HG03103 (cell line): ENCODE data around the gene ASIC2.

Experiments used
- ATAC-seq: cut with Tn5 transposase; IDR thresholded peaks from one replicate; pipeline ENCODE4 v1.9.1; 2021; ENCODE audit warnings: low read depth; ENCODE audit not compliant: unreplicated experiment

Gene ASIC2

DNA sequence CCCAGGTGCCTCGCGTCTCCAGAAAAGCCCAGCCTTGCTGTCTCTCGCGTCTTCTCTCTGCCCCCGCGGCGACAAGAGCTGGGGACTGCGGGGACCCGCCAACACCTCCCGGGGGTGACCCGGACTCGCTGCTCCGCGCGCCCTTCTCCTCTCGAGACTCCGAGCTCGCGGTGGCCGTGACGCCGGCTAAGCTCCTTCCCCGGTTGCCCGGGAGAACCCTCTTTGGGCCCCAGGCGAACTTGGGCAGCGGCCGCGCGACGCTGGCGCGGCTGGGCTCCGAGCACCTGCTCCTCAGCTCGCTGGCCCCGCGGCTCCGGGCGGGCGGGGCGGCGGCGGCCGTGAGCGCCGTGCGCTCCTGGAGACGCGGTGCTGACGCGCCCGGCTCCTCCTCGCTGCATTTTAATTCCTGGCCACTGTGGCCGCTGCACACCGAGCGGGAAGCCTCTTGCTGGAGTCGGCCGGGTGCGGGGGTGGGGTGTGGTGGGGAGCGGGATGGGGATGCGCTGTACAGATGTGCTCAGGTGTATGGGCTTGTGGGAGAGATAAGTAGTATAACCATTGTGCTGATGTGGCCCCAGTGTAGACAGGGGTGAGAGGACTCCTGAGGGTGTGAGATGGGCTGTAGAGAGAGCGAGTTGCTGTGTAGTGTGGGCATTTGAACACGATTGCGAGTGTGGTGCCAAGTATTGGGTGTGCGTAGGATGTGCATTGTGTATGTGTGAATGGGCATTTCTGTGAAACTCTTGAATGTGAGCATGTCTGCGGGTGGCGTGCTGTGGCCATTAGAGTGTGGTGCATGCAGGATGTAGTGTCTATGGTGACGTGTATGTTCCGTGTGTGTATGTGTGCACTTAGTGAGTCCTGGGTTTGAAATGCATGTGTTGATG is at the start of gene ASIC2:
ASIC2 (minus strand) TSS at position 315 of the 887 bp plus-strand sequence.
- ATAC-seq: no peak

DNA sequence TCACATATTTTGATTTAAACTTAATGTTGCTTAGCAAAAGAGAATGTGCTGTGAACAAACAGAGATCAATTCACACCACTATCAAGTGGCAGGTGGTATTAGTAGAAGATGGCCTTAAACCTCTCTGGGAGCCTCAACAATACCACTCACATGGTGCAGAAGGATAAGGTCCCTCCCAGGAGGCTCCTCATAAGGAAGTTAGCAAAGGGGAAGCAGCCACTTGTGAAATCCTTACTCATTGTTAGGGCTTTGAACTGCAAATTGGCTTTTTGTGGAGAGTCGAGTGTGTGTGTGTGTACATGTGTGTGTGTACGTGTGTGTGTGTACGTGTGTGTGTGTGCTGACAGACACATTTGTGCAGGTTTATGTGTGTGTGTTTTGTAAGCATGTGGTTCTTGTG is 48.9 kb upstream of the ASIC2 start:
- no peak for ATAC-seq

DNA sequence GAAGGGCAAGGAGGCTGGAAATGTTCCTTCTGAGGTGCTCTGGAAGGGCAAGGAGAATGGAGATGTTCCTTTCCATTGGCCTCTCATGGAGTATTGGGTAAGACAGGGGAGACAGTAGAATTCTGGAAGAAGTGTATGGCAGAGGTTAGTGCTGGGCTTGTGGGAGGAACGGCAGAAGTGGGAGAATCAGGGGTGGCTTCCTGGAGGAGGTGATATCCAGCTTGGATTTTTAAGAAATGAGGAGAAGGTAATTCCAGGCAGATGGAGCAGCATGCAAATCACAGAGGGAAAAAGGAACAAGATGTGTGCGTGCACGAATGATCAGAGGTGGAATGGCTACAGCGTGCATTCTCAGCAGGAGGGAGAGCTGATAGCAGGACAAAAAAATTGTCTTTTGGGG is 45.1 kb upstream of the ASIC2 start:
- no peak for ATAC-seq

DNA sequence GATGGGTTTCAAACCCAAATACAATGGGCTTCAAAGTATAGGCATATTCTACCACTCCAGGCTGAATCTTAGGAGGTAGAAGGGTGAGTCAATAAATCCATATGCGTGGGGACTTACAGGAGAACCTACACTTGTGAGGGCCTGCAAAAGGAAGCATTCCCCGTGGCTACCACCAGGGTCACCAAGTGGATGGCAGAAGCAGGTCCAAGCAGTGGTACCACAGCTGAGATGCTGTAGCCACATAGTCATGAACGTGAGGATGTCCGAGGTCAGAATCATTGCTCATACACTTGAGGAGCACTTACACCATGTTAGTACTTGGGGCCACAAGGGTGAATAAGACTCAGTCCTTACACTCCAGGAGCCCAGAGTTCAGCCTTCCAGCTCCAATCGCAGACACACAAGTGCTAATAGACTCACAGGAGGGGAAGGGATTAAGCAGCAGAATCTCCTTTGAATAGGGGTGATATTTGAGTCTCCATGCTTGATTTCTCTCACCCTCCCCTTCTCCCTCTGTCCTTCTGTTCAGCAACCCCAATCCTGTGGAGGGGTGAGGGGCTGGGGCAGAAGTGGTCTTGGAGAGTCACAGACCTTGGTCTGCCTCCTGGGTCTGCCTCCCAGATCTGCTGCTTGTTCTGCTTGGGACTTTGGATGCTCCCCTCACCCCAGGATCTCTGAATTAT is 42.5 kb upstream of the ASIC2 start:
- ATAC-seq: no peak

DNA sequence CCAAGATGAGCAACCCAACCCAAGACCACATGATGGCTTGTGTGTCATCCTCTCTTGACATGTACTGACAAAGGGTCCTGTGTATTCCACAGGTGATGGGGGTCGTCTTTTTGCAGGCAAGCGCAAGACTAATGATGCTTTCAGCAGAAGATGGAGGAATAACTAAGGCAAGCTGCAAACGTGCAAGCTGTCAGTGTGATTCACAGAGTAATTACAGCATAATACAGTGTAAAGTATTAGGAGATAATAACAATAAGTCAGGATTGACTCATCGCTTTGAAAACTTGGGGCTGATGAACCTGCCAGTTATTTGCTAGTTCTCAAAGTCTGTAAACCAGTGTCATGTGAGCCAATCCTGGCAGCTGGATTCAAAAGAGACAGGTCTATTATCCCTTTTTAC is 41.6 kb upstream of the ASIC2 start:
- ATAC-seq: no peak

DNA sequence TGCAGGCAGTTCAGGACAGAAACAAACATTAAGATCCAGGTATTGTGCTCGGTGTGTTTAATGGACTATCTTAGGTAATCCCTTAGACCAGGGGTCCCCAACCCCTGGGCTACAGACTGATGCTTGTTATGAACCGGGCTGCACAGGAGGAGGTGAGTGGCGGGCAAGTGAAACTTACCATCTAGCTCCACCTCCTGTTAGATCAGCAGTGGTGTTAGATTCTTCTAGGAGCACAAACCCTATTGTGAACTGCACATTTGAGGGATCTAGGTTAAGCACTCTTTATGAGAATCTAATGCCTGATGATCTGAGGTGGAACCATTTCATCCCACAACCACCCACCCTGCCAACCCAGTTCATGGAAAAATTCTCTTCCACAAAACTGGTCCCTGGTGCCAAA is 37.8 kb upstream of the ASIC2 start:
- ATAC-seq: no peak

DNA sequence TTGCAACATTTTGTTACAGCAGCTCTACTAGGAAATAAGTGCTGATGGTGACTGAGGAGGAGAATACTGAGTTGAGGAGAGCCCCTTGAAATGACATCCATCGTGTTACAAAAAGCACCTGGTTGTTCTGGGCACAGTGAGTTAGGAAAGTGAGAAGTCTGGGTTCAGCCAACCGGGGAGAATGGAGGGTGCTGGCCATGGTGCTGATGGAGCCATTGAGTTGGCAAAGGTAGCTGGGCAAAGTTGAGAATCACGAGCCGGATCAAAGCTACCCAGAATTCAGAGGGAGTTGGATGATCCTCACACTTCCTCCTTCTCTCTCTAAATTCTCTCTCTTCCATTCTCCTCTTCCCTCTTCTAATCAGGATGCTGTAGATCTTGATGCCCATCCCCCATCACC is 35.0 kb upstream of the ASIC2 start:
- no peak for ATAC-seq

DNA sequence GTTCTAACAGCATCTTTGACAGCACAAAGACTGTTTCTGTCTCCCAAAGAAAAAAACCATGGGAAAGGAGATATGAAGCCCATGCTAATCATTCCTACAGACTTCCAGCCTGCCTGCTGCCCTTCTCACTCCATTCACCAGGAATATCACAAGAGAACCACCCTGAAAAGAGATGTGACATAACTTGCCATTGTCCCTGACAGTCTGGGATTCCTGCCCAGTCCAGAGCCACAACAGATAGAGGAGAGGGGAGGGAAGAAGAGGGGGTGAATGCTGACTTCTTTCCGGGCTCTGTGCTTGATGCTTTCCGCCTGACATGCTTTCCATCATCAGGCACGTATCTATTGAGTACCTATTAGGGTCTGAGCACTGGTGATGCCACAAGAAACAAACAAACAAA is 31.6 kb upstream of the ASIC2 start:
- no peak for ATAC-seq

DNA sequence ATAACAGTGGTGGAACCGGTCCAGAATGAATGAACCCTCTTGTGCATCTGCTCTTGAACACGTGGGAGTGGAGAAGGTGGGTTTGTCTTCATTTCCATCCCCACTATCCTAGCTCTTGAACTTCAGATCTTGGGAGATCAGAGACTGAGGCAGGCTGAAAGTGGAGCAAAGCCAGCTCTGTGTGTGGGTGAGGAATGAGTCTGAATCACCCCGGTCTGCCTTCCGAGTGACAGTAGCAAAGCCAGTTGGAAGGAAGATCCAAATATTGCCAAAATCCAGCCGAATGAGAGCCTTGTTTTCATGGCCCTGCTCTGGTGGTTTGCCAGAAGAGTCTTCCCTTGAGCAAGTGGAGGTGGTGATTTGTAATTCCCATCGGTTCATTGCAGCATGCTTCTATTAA is 29.0 kb upstream of the ASIC2 start:
- ATAC-seq: no peak

DNA sequence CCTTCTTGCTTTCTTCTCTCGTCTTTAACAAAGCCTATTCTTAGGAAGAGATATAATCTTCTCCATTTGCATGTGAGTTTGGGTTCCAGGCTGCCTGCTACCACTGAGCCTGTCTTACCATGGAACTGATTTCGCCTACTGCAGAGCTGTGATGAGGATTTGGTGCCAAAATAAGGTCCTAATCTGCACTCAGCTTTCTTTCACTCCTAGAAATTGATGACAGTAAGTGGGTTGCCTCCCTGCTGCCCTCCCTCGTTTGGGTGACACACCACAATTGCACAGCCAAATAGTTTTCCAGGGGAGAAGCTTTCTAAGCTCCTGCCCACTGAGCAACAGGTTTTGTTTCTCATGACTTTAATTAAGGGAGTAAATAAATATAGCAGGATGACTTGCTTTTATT is 25.1 kb upstream of the ASIC2 start:
- ATAC-seq: no peak

DNA sequence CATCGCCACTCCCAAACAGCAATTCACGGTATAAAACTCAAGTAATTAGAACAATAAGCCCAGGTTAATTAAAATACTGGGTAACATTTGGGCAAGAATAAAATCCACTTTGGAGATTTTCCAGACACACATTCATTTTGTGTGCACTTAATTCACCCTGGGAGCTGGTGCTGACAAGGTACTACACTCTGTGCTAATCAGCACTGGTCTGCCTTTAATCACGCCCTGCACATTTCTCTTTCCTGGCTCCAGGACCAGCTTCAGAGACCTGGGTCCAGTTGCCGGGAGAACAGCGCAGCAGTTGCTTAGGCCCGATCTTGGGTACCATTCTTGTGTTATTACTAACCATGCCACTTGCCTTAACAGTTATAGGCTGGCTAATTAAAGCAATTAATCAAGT is 23.7 kb upstream of the ASIC2 start:
- ATAC-seq: no peak

DNA sequence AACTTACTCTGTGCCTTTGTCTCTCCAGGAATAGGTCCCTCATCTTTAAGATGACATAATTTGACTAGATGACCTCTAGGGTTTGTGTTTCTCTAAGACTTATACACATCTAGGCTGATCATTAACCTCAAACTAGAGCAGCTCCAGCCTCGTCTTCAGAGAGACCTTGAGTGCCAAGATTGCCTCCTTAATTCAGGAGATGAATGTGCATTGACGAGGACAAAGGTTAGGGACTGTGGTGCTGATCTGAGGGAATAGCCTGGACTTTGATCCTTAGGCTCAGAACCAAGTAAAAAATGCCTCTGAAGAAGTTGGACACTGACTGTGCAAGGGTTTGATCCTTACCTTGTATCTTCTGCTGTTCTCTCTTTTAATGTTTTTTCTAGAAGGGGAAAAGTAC is 17.2 kb upstream of the ASIC2 start:
- no peak for ATAC-seq

DNA sequence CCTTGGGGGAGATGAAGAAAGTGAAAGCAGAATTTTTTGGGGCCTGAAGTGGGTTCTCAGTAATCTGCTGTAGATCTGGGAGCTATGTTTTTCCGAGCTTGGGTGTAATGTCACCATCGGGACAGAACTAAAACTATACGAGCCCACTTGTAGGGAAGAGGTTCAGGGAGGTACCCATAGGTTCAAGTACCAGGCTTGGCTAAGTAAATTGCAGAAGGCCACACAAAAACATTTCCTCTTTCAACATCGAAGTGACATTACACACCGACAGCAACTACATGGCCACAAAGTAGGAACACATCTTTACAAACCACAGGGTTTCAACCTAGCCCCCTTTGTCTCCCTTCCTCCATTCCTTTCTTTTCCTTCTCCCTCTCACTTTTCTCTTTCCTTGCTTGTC is 10.2 kb upstream of the ASIC2 start:
- no peak for ATAC-seq

DNA sequence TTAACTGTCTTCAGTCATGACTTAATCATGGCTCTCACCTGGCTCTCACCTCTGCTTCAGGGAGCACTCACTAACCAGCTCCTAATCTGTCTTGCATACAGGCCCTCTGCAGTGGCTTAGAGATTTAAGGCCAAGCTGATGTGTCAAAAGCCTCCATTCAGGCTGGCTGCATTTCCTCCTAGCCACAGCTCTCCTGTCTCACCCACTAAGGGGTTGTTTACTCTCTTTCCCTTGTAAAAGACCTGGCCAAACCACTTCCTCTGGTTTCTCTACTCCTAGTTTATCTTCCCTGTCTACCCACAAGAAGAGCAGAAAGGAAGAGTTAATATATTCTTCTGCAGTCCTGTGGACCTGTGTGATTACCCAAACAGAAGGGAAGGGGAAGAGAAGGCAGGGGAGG is 9.3 kb upstream of the ASIC2 start:
- no peak for ATAC-seq

DNA sequence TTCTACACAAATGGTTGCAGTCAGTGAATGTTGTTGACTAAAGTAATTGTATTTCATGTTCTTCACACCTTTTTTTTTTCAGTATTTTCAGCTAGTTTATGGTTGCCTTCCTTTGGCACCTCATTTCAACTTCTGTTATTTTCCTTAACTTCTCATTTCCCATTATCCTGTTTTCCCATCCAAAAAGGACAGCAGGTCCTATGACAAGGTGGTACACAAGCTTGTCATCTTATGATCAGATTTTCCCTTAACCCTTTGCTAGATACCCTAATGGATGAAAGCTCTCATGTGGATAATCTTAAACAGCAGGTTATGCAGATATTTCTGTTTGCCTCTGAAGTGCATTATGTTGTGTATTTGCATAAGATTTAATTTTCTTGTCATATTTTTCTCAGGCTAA is 7.1 kb upstream of the ASIC2 start:
- ATAC-seq: no peak

DNA sequence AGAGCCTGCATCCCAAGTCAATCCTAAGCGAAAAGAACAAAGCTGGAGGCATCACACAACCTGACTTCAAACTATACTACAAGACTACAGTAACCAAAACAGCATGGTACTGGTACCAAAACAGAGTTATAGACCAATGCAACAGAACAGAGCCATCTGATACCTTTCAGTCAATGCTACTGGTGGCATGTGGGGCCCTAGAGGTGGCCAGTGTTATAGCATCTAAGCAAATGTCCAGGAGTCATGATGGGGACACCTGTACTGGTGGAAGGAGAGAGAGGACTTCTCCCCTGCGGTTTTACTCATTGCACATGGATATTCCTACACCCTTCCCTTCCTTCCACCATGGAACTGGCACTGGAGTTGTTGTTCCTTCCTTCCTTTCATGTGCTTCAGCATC is 6.0 kb upstream of the ASIC2 start:
- no peak for ATAC-seq

DNA sequence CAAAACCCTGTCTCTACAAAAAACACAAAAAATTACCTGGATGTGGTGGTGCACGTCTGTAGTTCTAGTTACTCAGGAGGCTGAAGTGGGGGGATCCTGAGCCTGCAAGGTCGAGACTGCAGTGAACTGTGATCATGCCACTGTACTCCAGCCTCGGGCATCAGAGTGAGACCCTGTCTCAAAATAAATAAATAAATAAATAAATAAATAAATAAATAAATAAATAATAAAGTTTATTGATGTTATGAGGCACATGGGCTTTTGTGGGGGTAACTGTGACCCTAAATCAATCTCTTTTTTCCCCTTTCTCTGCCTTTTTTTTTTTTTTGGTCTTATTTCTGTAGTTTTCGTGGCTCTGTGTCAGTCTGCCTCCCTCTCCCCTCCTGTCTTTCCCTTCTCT is 4.5 kb upstream of the ASIC2 start:
- no peak for ATAC-seq

DNA sequence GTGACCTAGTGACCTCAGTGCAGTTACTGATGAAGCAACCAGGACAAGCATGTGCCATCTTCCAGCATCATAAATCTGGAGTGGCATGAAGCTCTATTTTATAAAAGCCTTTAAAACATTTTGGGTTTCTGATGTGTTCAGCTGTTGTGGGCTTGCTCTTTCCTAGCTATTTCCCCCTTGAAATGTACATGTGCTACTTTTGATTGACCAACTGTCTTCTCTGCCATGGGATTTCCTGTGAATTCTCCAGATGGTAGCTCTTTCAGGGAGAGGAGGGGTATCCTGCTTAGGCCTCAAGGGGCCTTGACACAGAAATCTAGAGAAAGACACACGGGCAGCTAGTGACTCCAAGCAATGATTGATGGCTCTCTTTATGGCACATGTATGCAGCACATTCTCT is 1.9 kb upstream of the ASIC2 start:
- no peak for ATAC-seq

DNA sequence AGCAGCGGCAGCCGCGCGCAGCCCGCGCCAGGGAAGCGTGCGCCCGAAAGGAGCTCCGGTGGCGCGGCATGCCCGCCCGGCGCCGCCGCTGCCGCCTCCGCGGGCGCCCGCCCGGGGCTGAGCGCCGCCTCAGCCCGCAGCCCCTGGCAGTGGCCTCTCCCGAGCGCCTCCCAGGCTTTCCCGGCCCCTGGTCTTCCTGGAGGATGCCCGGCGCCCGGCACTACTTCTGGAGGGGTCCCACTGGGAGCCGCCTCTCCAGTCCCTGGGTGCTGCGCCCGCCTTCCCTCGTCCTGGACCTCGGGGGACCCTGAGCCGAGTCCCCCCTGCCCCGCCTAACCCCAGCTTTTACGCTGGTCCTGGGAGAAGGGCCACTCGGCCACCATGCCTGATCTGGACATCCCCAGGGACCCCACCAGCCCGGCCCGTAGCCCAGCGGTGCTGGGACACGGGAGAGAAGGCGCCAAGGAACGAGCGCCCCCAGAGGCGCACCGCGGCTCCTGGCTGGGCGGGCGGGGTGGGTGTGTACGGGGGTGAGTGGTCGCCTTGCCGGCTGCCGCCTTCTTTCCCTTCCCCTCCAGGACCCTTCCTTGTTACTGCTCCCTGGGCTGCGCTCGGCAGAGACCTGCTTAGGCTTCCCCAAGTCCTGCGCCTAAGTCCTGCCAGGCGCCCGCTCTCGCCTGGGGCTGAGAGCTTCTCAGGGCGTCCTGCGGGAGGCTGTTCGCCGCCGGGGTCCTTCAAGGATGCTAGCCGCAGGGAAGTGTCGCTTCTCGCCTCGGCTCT is 704 bp downstream of the ASIC2 start:
- no peak for ATAC-seq

DNA sequence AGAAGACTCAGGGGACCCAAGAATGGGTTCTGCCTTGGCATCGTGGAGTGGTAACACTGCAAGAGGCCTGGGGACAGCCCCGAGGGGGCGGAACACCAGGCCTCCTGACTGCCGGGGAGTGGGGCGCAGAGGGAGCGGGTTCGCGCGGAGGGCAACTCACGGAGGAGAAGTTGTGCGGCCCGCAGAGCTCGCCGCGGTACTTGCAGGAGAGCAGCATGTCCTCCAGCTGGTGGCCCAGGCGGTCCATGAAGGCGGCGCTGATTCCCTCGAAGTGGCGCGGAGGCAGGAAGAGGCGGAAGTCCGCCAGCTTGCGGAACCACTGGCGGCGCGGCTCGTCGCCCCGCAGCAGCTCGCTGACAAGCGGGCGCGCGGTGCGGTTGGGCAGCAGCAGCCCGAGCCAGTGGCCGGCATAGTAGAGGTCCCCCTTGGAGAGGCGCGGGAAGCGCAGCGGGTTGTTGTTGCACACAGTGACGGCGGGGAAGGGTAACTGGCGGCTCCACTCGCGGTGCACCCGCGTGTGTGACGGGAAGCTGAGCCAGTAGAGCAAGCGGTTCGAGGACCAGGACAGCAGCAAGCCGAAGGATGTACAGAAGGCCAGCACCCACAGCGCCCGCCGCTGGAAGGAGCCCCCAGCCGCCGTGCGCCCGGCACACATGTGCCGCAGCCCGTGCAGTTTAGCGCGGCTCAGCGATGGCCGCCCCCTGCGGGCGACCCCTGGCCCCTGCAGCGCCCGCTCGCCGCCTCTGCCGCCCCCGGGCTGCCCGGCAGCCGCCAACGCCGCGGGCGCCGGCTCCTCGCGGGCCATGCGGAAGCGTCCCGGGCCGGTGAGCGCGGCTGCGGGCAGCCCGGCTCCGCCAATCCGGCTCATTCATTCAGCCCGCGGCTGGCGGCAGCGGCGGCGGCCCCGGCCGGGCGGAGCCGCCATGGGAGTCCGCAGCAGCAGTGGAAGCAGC is 1.6 kb downstream of the ASIC2 start:
- no peak for ATAC-seq
